Neural progenitor cell (in vitro differentiated cells): ENCODE measurements around the gene SDK1. TPM values are rescaled to one million over a fixed set of nuclear protein-coding genes. Genes with fewer than 3 reads are reported as not detected.

Experiments
- DNase-seq: peaks from one replicate; pipeline ENCODE4 v3.0.0-alpha.2; 2016; ENCODE audit warnings: low spot score
- H2AFZ ChIP-seq: fragments of 200-600 bp; sonication (generic); replicated peaks from 2 replicates; pipeline ENCODE4 v1.6.1; 2016; ENCODE audit warnings: antibody characterized with exemption
- H3F3A ChIP-seq: fragments of 200-600 bp; sonication (generic); 2 replicates; pipeline ENCODE4 v1.6.1; 2016; ENCODE audit warnings: antibody characterized with exemption, low read depth
- H3K27ac ChIP-seq: fragments of 200-600 bp; sonication (generic); 2 replicates; pipeline ENCODE4 v1.5.1; 2016; ENCODE audit warnings: mild to moderate bottlenecking
- H3K27me3 ChIP-seq: fragments of 200-600 bp; sonication (generic); 2 replicates; pipeline ENCODE4 v1.6.1; 2016; ENCODE audit warnings: mild to moderate bottlenecking, moderate library complexity
- H3K36me3 ChIP-seq: fragments of 200-600 bp; sonication (generic); 2 replicates; pipeline ENCODE4 v1.5.1; 2016
- H3K4me1 ChIP-seq: fragments of 200-600 bp; sonication (generic); 2 replicates; pipeline ENCODE4 v1.6.1; 2016; ENCODE audit warnings: mixed run types
- H3K4me2 ChIP-seq: fragments of 200-600 bp; sonication (generic); 2 replicates; pipeline ENCODE4 v1.6.1; 2016
- H3K4me3 ChIP-seq: fragments of 200-600 bp; sonication (generic); 2 replicates; pipeline ENCODE4 v1.5.1; 2016
- H3K79me2 ChIP-seq: fragments of 200-600 bp; sonication (generic); 2 replicates; pipeline ENCODE4 v1.6.1; 2016; ENCODE audit warnings: low read depth
- H3K9ac ChIP-seq: fragments of 200-600 bp; sonication (generic); 2 replicates; pipeline ENCODE4 v1.6.1; 2016
- H3K9me3 ChIP-seq: fragments of 200-600 bp; sonication (generic); 2 replicates; pipeline ENCODE4 v1.5.1; 2016; ENCODE audit warnings: low read depth
- H4K20me1 ChIP-seq: fragments of 200-600 bp; sonication (generic); 2 replicates; pipeline ENCODE4 v1.6.1; 2016; ENCODE audit warnings: low read depth
- H3K27ac Mint-ChIP-seq: 3 replicates; pipeline ENCODE4 v1.8.0; 2021; ENCODE audit warnings: mixed read lengths
- H3K27me3 Mint-ChIP-seq: 2 replicates; pipeline ENCODE4 v1.8.0; 2022; ENCODE audit warnings: low read depth, mild to moderate bottlenecking, inconsistent platforms, moderate library complexity, mixed read lengths; ENCODE audit not compliant: insufficient read depth
- H3K36me3 Mint-ChIP-seq: 3 replicates; pipeline ENCODE4 v1.8.0; 2021; ENCODE audit warnings: mixed read lengths
- H3K4me1 Mint-ChIP-seq: 3 replicates; pipeline ENCODE4 v1.8.0; 2021; ENCODE audit warnings: mixed read lengths
- H3K4me3 Mint-ChIP-seq: 3 replicates; pipeline ENCODE4 v1.8.0; 2021; ENCODE audit warnings: mild to moderate bottlenecking, moderate library complexity, mixed read lengths
- H3K9me3 Mint-ChIP-seq: 3 replicates; pipeline ENCODE4 v1.8.0; 2020; ENCODE audit warnings: mixed read lengths
- EZH2 ChIP-seq: fragments of 200-600 bp; sonication (generic); IDR thresholded peaks from 2 replicates; pipeline ENCODE4 v1.6.1; 2017; ENCODE audit warnings: antibody characterized with exemption, mild to moderate bottlenecking, moderate library complexity
- EZH2phosphoT487 ChIP-seq: fragments of 200-600 bp; sonication (generic); IDR thresholded peaks from 2 replicates; pipeline ENCODE4 v1.6.1; 2017; ENCODE audit warnings: antibody characterized with exemption
- total RNA-seq: library from RNA; depleted of rRNA; stranded (reverse); fragments of >200 nt; gene quantifications from 2 replicates; pipeline ENCODE4 v1.2.3, GENCODE V29; 2015; ENCODE audit warnings: low replicate concordance
- TF ChIP-seq, protein P1 (sequence below): fragments of 200-600 bp; sonication (generic); IDR thresholded peaks from 2 replicates; pipeline ENCODE4 v1.5.1; 2017; ENCODE audit warnings: antibody characterized with exemption, mild to moderate bottlenecking

Gene SDK1
- total RNA-seq, 1 donor from 2014 or later, result 4.9 TPM

DNA sequence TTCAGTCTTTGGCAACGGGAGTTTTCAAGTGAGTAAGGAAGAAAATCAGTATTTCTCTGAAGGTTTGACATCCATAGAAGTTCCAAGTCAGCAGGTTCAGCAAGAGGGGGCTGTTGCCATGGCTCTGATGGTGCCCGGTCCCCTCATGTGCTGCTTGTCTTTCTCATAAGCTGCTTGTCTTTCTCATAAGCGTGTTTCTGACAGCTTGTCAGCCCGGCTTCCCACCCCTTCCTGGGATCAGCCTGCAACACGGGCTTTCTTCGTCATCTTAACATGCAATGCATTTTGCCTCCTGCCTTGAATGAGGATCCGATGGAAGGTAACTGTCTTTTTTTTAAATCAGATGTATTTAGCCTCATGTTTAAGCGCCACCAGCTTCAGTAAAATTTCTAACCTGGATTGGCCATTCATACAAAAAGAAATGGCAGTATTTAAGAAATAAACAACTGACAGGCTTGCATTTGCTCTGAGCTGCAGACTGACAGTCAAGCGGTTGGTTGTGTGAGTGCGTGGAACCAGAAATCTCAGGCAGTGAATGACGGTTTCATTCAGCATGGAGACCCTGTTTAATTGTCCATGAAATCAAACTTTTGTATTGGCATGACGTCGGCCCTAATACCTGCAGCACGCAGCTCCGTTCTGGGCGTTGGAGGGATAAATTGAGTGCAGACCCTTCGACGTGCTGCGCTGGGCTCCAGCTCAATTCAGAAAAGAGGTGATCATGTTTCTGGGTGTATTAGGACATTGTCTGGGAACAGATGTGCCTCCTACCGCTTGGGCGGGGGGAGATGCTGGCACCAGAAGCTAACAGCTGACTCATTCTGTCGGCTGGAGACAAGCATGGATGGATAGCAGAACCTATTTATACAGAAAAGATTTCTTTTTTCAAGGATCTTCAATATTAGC lies 926.3 kb downstream of the SDK1 start:
- Histone ChIP-seq H3K9me3 (no peaks in the 10 kb centered on the region), H4K20me1 (no peaks in the 10 kb centered on the region), H3K9ac (no peak overlapping the region), H3K4me3 (no peak overlapping the region), H2AFZ (no peak overlapping the region), H3K4me2 (no peak overlapping the region), H3K27me3 (no peaks in the 10 kb centered on the region), H3K27ac (no peak overlapping the region), H3F3A (no peaks in the 10 kb centered on the region), H3K36me3 (no peaks in the 10 kb centered on the region), H3K79me2 (no peaks in the 10 kb centered on the region), H3K4me1 (no peaks in the 10 kb centered on the region)
- DNase-seq, result peak; percentile 19
- Mint-ChIP-seq H3K4me3 (no peak overlapping the region), H3K9me3 (peaks cover 2% of the 10 kb centered on the region), H3K27ac (no peak overlapping the region), H3K27me3 (peaks cover 7% of the 10 kb centered on the region), H3K4me1 (peaks cover 27% of the 10 kb centered on the region), H3K36me3 (peaks cover 14% of the 10 kb centered on the region)
- TF ChIP-seq EZH2 (no peak), EZH2phosphoT487 (no peak)
- TF ChIP-seq, protein P1, sequence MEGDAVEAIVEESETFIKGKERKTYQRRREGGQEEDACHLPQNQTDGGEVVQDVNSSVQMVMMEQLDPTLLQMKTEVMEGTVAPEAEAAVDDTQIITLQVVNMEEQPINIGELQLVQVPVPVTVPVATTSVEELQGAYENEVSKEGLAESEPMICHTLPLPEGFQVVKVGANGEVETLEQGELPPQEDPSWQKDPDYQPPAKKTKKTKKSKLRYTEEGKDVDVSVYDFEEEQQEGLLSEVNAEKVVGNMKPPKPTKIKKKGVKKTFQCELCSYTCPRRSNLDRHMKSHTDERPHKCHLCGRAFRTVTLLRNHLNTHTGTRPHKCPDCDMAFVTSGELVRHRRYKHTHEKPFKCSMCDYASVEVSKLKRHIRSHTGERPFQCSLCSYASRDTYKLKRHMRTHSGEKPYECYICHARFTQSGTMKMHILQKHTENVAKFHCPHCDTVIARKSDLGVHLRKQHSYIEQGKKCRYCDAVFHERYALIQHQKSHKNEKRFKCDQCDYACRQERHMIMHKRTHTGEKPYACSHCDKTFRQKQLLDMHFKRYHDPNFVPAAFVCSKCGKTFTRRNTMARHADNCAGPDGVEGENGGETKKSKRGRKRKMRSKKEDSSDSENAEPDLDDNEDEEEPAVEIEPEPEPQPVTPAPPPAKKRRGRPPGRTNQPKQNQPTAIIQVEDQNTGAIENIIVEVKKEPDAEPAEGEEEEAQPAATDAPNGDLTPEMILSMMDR, result no peak

- peaks cover 10% of the 10 kb centered on the region for H3K27me3 Mint-ChIP-seq
- H3K9me3 Mint-ChIP-seq, result no peaks in the 10 kb centered on the region
- H3K27me3 ChIP-seq, result no peaks in the 10 kb centered on the region
- no peak for DNase-seq
- H3K27ac Mint-ChIP-seq, result no peak overlapping the region
- no peak overlapping the region for H3K9ac ChIP-seq
- H3K36me3 Mint-ChIP-seq, result no peaks in the 10 kb centered on the region
- H3K4me3 Mint-ChIP-seq, result no peak overlapping the region
- H3F3A ChIP-seq, result no peaks in the 10 kb centered on the region
- no peak overlapping the region for H3K4me2 ChIP-seq
- no peaks in the 10 kb centered on the region for H4K20me1 ChIP-seq
- H3K4me1 Mint-ChIP-seq, result peaks cover 29% of the 10 kb centered on the region
- no peaks in the 10 kb centered on the region for H3K36me3 ChIP-seq
- H3K79me2 ChIP-seq, result no peaks in the 10 kb centered on the region
- no peaks in the 10 kb centered on the region for H3K4me1 ChIP-seq
- no peak overlapping the region for H2AFZ ChIP-seq
- H3K27ac ChIP-seq, result no peak overlapping the region
- no peaks in the 10 kb centered on the region for H3K9me3 ChIP-seq
- H3K4me3 ChIP-seq, result no peak overlapping the region
- TF ChIP-seq EZH2 (no peak), EZH2phosphoT487 (no peak)
- TF ChIP-seq, protein P1, result no peak
Measured at GRCh38 chr7:4230352-4230751, 929.3 kb downstream of the SDK1 start.

GRCh38 chr7:4233146-4233545 lies 932.1 kb downstream of the SDK1 start:
- no peaks in the 10 kb centered on the region for H3K36me3 ChIP-seq
- peaks cover 6% of the 10 kb centered on the region for H3K36me3 Mint-ChIP-seq
- H3K4me2 ChIP-seq, result no peak overlapping the region
- H4K20me1 ChIP-seq, result no peaks in the 10 kb centered on the region
- H3K9me3 ChIP-seq, result no peaks in the 10 kb centered on the region
- H3K27me3 ChIP-seq, result no peaks in the 10 kb centered on the region
- H3K4me3 ChIP-seq, result no peak overlapping the region
- H3K27me3 Mint-ChIP-seq, result peaks cover 11% of the 10 kb centered on the region
- TF ChIP-seq EZH2phosphoT487 (no peak), EZH2 (no peak)
- TF ChIP-seq, protein P1, result no peak
- H3K27ac Mint-ChIP-seq, result no peak overlapping the region
- no peaks in the 10 kb centered on the region for H3K4me1 ChIP-seq
- H3K9ac ChIP-seq, result no peak overlapping the region
- H3F3A ChIP-seq, result no peaks in the 10 kb centered on the region
- no peaks in the 10 kb centered on the region for H3K9me3 Mint-ChIP-seq
- no peak overlapping the region for H2AFZ ChIP-seq
- H3K4me1 Mint-ChIP-seq, result peaks cover 31% of the 10 kb centered on the region
- H3K4me3 Mint-ChIP-seq, result no peak overlapping the region
- no peaks in the 10 kb centered on the region for H3K79me2 ChIP-seq
- no peak overlapping the region for H3K27ac ChIP-seq
- no peak for DNase-seq
